Skin of body (tissue), 2 donors: Measurements from ENCODE around the gene CLPX. TPM values are rescaled to one million over a fixed set of nuclear protein-coding genes. Genes with fewer than 3 reads are reported as not detected.
"Not testable (repeated sequence)": the region's sequence is repeated elsewhere in the genome, so short reads cannot be mapped to it uniquely, and the experiment has no call there.

Experiments used
- DNase-seq: peaks from one replicate; lab custom pipeline; 2025; lab: John Stamatoyannopoulos, UW
- total RNA-seq: library from RNA; depleted of rRNA; stranded (reverse); fragments of >200 nt; gene quantifications from one replicate; pipeline ENCODE4 v1.2.3, GENCODE V29; 2014

CLPX gene
- total RNA-seq, 1 donor from 2014 or later, result 65.6 TPM

GRCh38 chr15:65206750-65207149 is 21.6 kb upstream of the CLPX start:
- DNase-seq, result no peak

DNA sequence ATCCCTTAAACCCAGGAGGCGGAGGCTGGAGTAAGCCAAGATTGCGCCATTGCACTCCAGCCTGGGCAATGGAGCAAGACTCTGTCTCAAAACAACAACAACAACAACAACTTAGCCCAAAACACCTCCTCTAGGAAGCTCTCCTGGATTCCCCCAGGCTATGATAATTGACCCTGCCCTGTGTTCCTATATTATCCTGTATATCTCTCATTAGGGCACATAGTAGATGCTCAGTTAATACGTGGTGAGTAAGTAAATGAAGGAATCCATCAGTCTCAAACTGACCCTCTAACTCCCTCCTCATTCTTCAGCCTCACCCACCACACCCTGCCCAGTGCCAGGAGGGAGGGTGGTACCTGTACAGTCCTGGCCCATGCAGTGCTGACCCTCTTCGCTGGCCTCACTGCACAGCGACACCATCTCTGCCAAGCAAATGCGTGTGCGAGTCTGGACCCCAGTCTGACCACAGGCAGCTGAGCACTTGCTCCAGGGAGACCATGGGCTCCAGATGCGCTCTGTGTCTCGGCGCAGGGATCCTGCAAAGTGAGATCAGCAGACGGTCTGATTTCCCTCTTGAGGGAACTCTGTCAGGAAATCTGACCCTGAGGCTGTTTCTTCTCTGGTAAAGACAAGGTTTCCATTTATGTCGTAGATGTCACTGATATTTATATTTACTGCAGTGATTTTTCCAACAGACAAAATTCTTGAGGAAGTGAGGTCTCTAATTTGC is 20.0 kb upstream of the CLPX start:
- no peak for DNase-seq

DNA sequence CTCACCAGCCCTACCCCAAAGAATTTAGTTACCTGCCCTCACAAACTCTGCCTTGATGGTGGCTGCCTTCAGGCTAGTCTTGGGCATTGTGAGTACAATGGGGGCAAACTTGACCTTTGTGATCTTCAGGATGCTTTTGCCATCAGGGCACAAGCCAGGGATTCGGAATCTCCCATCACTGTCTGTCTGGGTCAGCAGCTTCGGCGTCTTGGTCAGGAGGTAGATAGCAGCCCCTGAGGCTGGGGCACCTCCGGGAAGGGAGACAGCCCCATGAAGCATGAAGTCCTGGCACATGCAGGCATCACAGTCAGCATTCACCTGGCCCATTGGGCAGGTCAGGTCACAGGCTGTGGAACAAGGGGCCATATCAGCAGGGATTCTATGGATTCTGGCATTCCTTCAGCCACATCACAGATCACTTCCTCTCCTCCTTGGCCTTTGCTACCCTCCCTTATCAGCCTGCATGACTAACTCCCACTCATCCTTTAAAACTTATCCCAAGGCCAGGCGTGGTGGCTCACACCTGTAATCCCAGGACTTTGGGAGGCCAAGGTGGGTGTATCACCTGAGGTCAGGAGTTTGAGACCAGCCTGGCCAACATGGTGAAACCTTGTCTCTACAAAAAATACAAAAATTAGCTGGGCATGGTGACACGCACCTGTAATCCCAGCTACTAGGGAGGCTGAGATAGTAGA is 19.2 kb upstream of the CLPX start:
- no peak for DNase-seq

GRCh38 chr15:65201918-65202317 is 16.8 kb upstream of the CLPX start:
- no peak for DNase-seq

- DNase-seq, result no peak
These were observed 13.4 kb upstream of the CLPX start for GRCh38 chr15:65198571-65198970.

DNA sequence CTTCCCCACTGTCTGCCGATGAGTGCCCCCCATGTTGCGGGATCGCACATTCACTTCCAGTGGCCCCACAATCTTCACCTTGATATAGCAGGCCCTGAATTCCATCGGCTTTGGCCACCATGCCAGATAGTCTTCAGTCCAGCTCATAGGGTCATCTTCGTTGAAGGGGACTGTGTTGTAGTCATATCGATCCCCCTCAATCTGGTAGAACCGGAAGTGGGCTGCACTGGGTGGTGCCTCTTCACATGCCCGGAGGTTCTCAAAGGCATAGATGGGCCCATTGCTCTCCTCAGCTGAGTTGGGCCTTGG is 12.1 kb upstream of the CLPX start:
- DNase-seq, result no peak

- DNase-seq, result no peak
These were observed 11.6 kb upstream of the CLPX start for GRCh38 chr15:65196637-65197336.

GRCh38 chr15:65195548-65195923 is 10.4 kb upstream of the CLPX start:
- DNase-seq, result peak; percentile 86

- DNase-seq, result peak; percentile 22
These were observed 9.8 kb upstream of the CLPX start for GRCh38 chr15:65194826-65195547.

DNA sequence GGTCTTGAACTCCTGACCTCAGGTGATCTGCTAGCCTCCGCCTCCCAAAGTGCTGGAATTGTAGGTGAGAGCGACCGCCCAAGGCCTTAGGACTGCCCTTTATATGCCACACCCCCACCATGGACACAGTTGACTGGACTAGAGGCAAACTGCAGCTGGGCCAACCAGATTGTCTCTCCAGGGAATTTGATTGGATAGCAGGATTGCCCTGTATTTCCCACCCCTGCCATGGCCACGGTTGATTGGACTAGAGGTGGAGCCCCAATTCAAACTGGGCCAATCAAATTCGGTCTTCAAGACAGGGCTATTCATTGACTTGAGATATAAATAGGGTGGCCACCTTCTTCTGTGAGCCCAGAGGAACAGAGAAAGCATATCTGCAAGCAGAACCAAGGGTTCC is 6.9 kb upstream of the CLPX start:
- no peak for DNase-seq

DNA sequence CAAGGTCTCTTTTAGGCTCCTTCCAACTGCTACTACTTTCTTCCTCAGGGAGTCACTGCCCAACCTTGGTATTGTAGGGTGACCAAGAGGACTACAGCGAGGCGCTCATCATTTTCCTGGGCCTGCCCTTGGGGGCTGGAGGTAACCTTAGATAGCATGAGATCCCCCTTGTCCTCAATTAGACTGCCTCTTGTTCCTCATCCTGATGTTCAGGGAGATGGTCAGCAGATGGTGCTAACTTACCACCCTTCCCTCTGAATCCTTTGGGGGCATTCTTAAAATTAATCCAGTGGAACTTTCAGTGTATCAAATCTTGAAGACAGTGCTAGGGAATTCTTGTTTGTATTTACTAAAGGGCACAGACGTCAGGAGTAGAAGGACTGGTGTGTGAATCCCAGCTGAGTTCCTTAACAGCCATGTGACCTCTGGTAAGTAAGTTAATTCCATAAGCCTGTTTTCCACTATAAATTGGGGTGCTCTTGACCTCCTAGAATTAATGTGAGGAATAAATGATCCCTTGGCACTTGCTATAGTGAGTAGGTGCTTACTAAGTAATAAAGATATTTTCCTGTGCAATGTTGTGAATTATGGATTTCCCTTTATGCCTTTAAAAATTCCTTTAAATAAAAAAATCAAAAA is 4.1 kb upstream of the CLPX start:
- peak; percentile 60 for DNase-seq

DNA sequence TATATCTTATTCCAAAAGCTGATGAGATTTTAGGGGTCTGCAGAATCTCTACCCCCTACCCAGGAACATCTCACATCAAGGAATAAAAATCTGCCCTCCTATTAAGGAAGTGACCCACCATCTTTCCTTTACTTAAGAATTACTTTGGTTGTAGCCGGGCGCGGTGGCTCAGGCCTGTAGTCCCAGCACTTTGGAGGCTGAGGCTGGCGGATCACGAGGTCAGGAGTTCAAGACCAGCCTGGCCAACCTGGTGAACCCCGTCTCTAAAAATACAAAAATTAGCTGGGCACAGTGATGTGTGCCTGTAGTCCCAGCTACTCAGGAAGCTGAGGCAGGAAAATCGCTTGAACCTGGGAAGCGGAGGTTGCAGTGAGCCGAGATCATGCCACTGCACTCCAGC is 3.3 kb upstream of the CLPX start:
- not testable (repeated sequence) for DNase-seq

DNA sequence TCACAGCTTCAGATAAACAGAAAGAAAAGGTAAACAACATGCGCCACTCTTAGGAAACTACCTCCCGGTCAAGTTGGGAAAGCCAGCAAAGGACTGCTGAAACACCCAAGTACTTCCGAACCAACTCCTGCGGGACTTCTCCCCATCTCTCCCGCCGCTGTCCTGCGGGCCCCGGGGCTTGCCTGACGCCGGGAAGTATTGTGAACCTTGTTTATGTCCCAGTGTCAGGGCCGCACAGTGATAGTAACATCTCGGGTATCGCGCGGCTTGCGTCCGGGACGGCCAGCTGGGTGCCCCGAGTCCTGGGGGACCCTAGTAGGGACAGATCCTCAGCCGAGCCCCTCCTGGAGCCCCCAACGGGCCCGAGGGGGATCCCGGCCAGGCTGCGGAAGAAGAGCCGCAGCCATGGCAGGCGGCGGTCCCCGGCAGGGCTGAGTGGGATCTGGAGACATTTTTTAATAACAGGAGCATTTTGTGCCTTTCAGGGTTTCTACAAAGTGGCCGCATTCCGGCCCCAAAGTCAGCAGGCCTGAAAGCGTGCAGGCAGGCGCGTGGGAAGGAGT is 756 bp downstream of the CLPX start:
- no peak for DNase-seq

GRCh38 chr15:65183865-65184159 is 1.3 kb downstream of the CLPX start:
- DNase-seq, result no peak

GRCh38 chr15:65182538-65182937 is 2.6 kb downstream of the CLPX start:
- no peak for DNase-seq

DNA sequence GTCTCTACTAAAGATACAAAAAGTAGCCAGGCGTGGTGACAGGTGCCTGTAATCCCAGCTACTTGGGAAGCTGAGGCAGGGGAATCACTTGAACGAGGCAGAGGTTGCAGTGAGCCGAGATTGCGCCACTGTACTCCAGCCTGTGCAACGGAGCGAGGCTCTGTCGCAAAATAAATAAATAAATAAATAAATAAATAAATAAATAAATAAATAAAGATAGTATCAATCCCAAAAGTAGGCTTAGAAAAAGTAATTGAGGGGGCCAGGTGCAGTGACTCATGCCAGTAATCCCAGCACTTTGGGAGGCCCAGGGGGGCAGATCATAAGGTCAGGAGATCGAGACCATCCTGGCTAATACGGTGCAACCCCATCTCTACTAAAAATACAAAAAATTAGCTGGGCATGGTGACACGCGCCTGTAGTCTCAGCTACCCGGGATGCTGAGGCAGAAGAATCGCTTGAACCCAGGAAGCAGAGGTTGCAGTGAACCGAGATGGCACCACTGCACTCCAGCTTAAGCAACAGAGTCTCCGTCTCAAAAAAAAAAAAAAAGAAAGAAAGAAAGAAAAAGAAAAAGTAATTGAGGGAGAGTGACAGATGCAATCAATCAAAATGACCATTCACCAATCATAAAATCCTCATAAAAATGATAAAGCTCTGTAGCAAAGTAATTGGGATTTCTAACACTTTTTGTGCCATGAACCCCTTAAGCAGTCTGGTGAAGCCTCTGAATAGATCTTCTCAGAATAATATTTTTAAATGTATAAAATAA is 3.4 kb downstream of the CLPX start:
- DNase-seq, result not testable (repeated sequence)

DNA sequence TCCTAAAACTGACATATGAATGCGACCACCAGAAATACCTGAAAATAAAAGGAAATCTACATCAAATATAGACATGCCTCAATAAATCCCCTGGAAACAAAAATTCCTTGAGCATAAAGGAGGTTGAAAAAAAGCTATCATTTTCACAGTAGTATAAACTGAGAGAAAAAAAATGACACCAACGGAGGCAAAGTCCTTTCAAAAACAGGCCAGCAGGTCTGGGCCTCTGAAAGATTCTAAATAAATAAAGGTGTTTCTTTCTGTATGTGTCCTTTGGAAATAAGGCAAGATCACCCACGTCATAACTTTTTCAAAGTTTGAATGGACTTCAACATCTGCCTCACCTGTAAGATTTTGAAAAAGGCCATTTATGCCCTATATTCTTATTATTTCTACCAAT is 5.0 kb downstream of the CLPX start:
- DNase-seq, result no peak

- DNase-seq, result no peak
These were observed 7.2 kb downstream of the CLPX start for GRCh38 chr15:65177901-65178300.

GRCh38 chr15:65176056-65176455 is 9.1 kb downstream of the CLPX start:
- no peak for DNase-seq

DNA sequence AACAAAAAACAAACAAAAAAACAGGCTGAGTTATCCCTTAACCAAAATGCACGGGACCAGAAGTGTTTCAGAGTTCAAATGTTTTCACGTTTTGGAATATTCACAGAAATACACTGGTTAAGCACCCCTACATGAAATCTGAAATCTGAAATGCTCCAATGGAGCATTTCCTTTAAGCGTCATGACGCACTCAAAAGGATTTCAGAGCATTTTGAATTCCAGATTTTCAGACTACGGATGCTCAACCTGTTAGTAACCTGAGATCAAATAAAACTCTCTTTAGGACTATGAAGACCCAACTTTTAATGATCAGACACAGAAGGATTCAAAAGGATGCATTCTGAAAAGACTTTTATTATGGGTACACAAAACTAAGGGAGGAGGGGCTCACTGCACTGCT is 9.6 kb downstream of the CLPX start:
- no peak for DNase-seq

- no peak for DNase-seq
These were observed 10.6 kb downstream of the CLPX start for GRCh38 chr15:65174509-65174908.
